Adrenal gland (tissue), 12 donors: ENCODE data around the gene PIEZO1. TPM values are rescaled to one million over a fixed set of nuclear protein-coding genes. Genes with fewer than 3 reads are reported as not detected.

ENCODE experiments used
- DNase-seq, 7 donors: peaks; one replicate each; pipeline ENCODE4 v3.0.0-alpha.2; 2019 to 2020
- H3K27ac ChIP-seq, 5 donors: fragments of 200-600 bp; sonication (generic) in 4 of 5; 1 replicate in 3 of 5; 2 replicates in 2 of 5; pipeline versions ENCODE4 v1.5.1 to v1.8.0; 2016 to 2020; ENCODE audit warnings: mild to moderate bottlenecking in 1 of 5
- H3K27me3 ChIP-seq: fragments of 200-600 bp; 2 replicates; pipeline ENCODE4 v1.8.0; 2021
- H3K36me3 ChIP-seq, 2 donors: fragments of 200-600 bp; replicated peaks in 1 of 2; 1 replicate in 1 of 2; 2 replicates in 1 of 2; pipeline versions ENCODE4 v1.5.1 to v1.8.0; 2018 to 2022
- H3K4me1 ChIP-seq, 2 donors: fragments of 200-600 bp; replicated peaks in 1 of 2; 1 replicate in 1 of 2; 2 replicates in 1 of 2; pipeline versions ENCODE4 v1.5.1 to v1.8.0; 2018 to 2021
- H3K4me3 ChIP-seq, 4 donors: fragments of 200-600 bp; sonication (generic) in 3 of 4; one replicate each; pipeline ENCODE4 v1.5.1; 2016 to 2018
- H3K9me3 ChIP-seq, 3 donors: fragments of 200-600 bp; sonication (generic) in 1 of 3; replicated peaks in 1 of 3; 1 replicate in 2 of 3; 2 replicates in 1 of 3; pipeline versions ENCODE4 v1.5.1 to v1.8.0; 2016 to 2021
- CTCF ChIP-seq, 6 experiments: fragments of 450-650 bp in 4 of 6; fragments of 200-600 bp in 2 of 6; sonication (generic) in 1 of 6; IDR thresholded peaks; 1 replicate in 5 of 6; 2 replicates in 1 of 6; pipeline versions ENCODE4 v1.5.1 to v1.8.0; 2016 to 2021; ENCODE audit warnings: antibody characterized with exemption in 6 of 6, mild to moderate bottlenecking in 2 of 6, moderate library complexity in 1 of 6
- POLR2A ChIP-seq, 2 donors: fragments of 450-650 bp; IDR thresholded peaks; one replicate each; pipeline ENCODE4 v1.6.1; 2017; ENCODE audit warnings: antibody characterized with exemption in 2 of 2, mild to moderate bottlenecking in 2 of 2, moderate library complexity in 1 of 2
- whole genome bisulfite sequencing, 4 donors: extraction: QIAGEN DNeasy Blood & Tissue Kit in 2 of 4; methylation state at CpG; one replicate each; pipeline versions ENCODE4 v1.1.5 to v1.1.7; 2013 to 2017; 5-methylcytosine and 5-hydroxymethylcytosine counted together
- intact Hi-C, 2 donors: fragments of 100-400 bp; cut with DNase I; formaldehyde crosslinking; loops; one replicate each; pipeline versions ENCODE4 v1.14.1 to v1.15.0; 2022 to 2023
- polyA plus RNA-seq, 3 donors: library from polyadenylated mRNA; stranded (reverse); fragments of 200-250 nt in 2 of 3; fragments of 350-450 nt in 1 of 3; fragmentation: Illumina TruSeq in 1 of 3; extraction: RNeasy Lipid Tissue Mini Kit (QIAGEN cat#74804) in 1 of 3; gene quantifications; one replicate each; pipeline ENCODE4 v1.2.3, GENCODE V29; 2013 to 2014
- total RNA-seq, 9 donors: library from RNA; depleted of rRNA in 4 of 9; stranded (reverse); fragments of >200 nt in 4 of 9; fragments of 120-200 nt in 1 of 9; fragmentation: NEBNext Ultra II Directional in 1 of 9; extraction: Animal tissue kit (Norgen Biotek cat#: 25700) in 1 of 9; gene quantifications; one replicate each; pipeline versions ENCODE4 v1.1.0 to v1.2.4, GENCODE V29; 2013 to 2023
- donor health status: healthy with polysubstance abuse.
- donor health status: Bipolar disorder and iron deficiency.
- donor health status: DM: yes; HTN: yes; CAD: no.
- donor health status: DM: no; HTN: no; CAD: no.
- donor health status: DM: no; HTN: no; CAD: no.
- donor health status: DM: yes; HTN: yes; CAD: no.

The PIEZO1 gene
- total and polyA plus RNA-seq, 12 donors = 7.9 to 327 (median 92.4) TPM

- H3K27me3 ChIP-seq = no peaks in the 10 kb centered on the region
- WGBS, 4 donors = 81 to 86% (median 84%) methylated on average over 6 to 17 of the region's 17 CpGs
- H3K36me3 ChIP-seq = peaks cover 0 to 62% of the 10 kb centered on the region in 2 donors
- no peak overlapping the region for H3K4me3 ChIP-seq
- intact Hi-C loops = no loop called here
- no peak for DNase-seq
- no peaks in the 10 kb centered on the region for H3K4me1 ChIP-seq
- H3K9me3 ChIP-seq = no peaks in the 10 kb centered on the region
- H3K27ac ChIP-seq = no peak overlapping the region
- TF ChIP-seq POLR2A (IDR thresholded peaks at IDR 0.05) = no peak
- TF ChIP-seq CTCF (IDR thresholded peaks at IDR 0.05) = no peak
Measured at GRCh38 chr16:88726408-88726749, 58.6 kb downstream of the PIEZO1 start.

- WGBS, 4 donors = 86 to 97% (median 89%) methylated on average over 11 to 32 of the region's 32 CpGs
- no peak for DNase-seq
- no peaks in the 10 kb centered on the region for H3K27me3 ChIP-seq
- H3K4me1 ChIP-seq = no peaks in the 10 kb centered on the region
- no peak overlapping the region for H3K4me3 ChIP-seq
- TF ChIP-seq POLR2A (IDR thresholded peaks at IDR 0.05) (no peak), CTCF (IDR thresholded peaks at IDR 0.05) (no peak)
- intact Hi-C loops = no loop called here
- no peaks in the 10 kb centered on the region for H3K9me3 ChIP-seq
- H3K27ac ChIP-seq = no peak overlapping the region
- H3K36me3 ChIP-seq = peaks cover 0 to 62% of the 10 kb centered on the region in 2 donors
Measured at GRCh38 chr16:88725609-88726407, 59.2 kb downstream of the PIEZO1 start.

DNA sequence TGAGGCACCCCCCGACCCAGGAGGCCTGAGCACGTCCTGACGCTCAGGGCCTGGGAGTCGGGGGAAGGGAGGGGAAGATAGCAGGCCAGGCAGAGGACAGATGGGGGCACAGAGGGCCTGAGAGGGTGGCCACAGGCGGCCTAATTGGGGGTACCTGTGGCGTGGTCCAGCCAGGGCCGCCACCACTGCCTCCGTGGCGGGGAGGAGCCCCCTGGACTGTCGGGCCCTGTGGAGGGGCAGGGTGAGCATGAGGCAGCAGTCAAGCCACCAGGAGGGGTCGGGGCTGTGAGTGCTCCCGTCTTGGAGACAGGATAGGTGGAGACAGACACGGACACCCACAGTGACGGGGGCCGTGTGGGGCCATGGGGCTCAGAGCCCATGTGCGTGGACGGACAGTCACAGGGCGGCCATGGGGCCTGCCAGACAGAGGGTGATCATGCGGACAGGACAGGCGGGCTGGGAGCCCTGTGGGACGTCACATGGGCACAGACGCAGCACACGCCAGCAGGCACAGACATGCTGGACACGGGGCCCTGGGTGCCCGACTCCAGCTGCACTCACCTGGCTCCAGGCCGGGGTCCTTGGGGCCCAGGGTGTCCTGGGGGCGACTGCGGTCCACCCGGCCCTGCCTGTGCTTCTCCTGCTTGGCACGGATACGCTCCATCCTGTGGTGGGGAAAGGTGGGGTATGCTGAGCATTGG is 60.0 kb downstream of the PIEZO1 start:
- no peak overlapping the region for H3K4me3 ChIP-seq
- no peaks in the 10 kb centered on the region for H3K27me3 ChIP-seq
- no peak for DNase-seq
- no peaks in the 10 kb centered on the region for H3K9me3 ChIP-seq
- no peak overlapping the region for H3K27ac ChIP-seq
- TF ChIP-seq POLR2A (IDR thresholded peaks at IDR 0.05) = no peak
- no peak for TF ChIP-seq CTCF (IDR thresholded peaks at IDR 0.05)
- H3K36me3 ChIP-seq = peaks cover 0 to 69% of the 10 kb centered on the region in 2 donors
- no peaks in the 10 kb centered on the region for H3K4me1 ChIP-seq
- WGBS, 4 donors = 83 to 91% (median 88%) methylated on average over 9 to 31 of the region's 31 CpGs
- intact Hi-C loops = no loop called here

DNA sequence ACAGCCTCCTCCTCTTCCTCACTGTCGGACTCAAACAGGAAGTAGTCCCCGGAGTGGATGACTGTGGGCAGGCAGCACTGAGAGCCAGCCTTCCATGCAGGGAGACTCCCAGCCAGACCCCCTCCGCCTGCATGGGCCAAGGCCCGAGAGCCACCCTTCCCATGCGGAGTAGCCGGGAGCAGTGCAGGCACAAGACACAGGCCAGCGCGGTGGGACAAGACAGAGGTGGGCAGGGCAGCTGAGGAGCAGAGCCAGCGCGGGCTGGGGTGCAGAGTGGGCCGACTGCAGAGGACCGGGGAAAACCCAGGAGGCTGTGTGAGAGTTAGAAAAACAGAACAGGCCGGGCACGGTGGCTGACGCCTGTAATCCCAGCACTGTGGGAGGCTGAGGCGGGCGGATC is 61.1 kb downstream of the PIEZO1 start:
- DNase-seq = no peak
- Histone ChIP-seq H3K9me3 (no peaks in the 10 kb centered on the region), H3K27me3 (no peaks in the 10 kb centered on the region), H3K27ac (no peak overlapping the region), H3K4me1 (no peaks in the 10 kb centered on the region), H3K36me3 (peaks cover 0 to 80% of the 10 kb centered on the region in 2 donors), H3K4me3 (no peak overlapping the region)
- TF ChIP-seq CTCF (IDR thresholded peaks at IDR 0.05) = no peak
- no peak for TF ChIP-seq POLR2A (IDR thresholded peaks at IDR 0.05)
- intact Hi-C loops = no loop called here
- WGBS, 4 donors = 92 to 96% (median 94%) methylated on average over 15 to 17 of the region's 17 CpGs
